Activated naive CD4-positive, alpha-beta T cell treated with anti-CD3 and anti-CD28 coated beads, Interleukin-2, amount 50 U/mL, for 16 hours (primary cell): ENCODE data around the gene SLC25A19.
A peak's percentile ranks its signal among the peaks of the same experiment; 100 is the strongest.
"Not testable (repeated sequence)": the region's sequence is repeated elsewhere in the genome, so short reads cannot be mapped to it uniquely, and the experiment has no call there.

ENCODE experiments used
- DNase-seq: peaks from one replicate; pipeline ENCODE4 v3.0.0-alpha.2; 2020

SLC25A19 gene

GRCh38 chr17:75266316-75267152 is 22.7 kb downstream of the SLC25A19 start:
- DNase-seq: no peak

GRCh38 chr17:75265614-75266315 is 23.5 kb downstream of the SLC25A19 start:
- no peak for DNase-seq

- DNase-seq: no peak
These were observed 26.2 kb downstream of the SLC25A19 start for GRCh38 chr17:75263055-75263454.

- DNase-seq: no peak
These were observed 27.1 kb downstream of the SLC25A19 start for GRCh38 chr17:75262112-75262606.

GRCh38 chr17:75261336-75262111 is 27.7 kb downstream of the SLC25A19 start, which contains the start of the genes GGA3 and MRPS7:
GGA3 (minus strand) TSS chr17:75261606; CDS start chr17:75261587, 19 bp downstream.
MRPS7 (plus strand) TSS chr17:75261879; CDS start chr17:75261901, 22 bp downstream.
- peak; percentile 96 for DNase-seq

- DNase-seq: peak; percentile 67
These were observed 28.4 kb downstream of the SLC25A19 start for GRCh38 chr17:75260641-75261335.

- not testable (repeated sequence) for DNase-seq
These were observed 32.0 kb downstream of the SLC25A19 start for GRCh38 chr17:75257228-75257627.

- DNase-seq: not testable (repeated sequence)
These were observed 33.1 kb downstream of the SLC25A19 start for GRCh38 chr17:75255954-75256698.

- no peak for DNase-seq
These were observed 37.0 kb downstream of the SLC25A19 start for GRCh38 chr17:75252039-75252816.

GRCh38 chr17:75250009-75250471 is 39.2 kb downstream of the SLC25A19 start:
- peak; percentile 89 for DNase-seq

- DNase-seq: peak; percentile 38
These were observed 39.7 kb downstream of the SLC25A19 start for GRCh38 chr17:75249564-75249963.

- no peak for DNase-seq
These were observed 42.8 kb downstream of the SLC25A19 start for GRCh38 chr17:75246404-75246803.

GRCh38 chr17:75245011-75245410 is 44.2 kb downstream of the SLC25A19 start:
- DNase-seq: no peak

GRCh38 chr17:75244133-75244866 is 44.9 kb downstream of the SLC25A19 start:
- DNase-seq: no peak

- DNase-seq: no peak
These were observed 46.7 kb downstream of the SLC25A19 start for GRCh38 chr17:75242461-75243042.

GRCh38 chr17:75241996-75242460 is 47.2 kb downstream of the SLC25A19 start:
- no peak for DNase-seq

- DNase-seq: no peak
These were observed 47.7 kb downstream of the SLC25A19 start for GRCh38 chr17:75241502-75241901.

- no peak for DNase-seq
These were observed 48.1 kb downstream of the SLC25A19 start for GRCh38 chr17:75241143-75241430.

- peak; percentile 61 for DNase-seq
These were observed 48.7 kb downstream of the SLC25A19 start for GRCh38 chr17:75240394-75241142.
